C4-2B (cell line): ENCODE measurements around the gene PLA2G4B.

Experiments used
- CTCF ChIP-seq: fragments of 450-650 bp; conservative IDR thresholded peaks from 2 replicates; pipeline ENCODE4 v1.5.1; 2017; ENCODE audit warnings: mild to moderate bottlenecking
- ZFX ChIP-seq: fragments of 450-650 bp; IDR thresholded peaks from 2 replicates; pipeline ENCODE4 v1.6.1; 2017

DNA sequence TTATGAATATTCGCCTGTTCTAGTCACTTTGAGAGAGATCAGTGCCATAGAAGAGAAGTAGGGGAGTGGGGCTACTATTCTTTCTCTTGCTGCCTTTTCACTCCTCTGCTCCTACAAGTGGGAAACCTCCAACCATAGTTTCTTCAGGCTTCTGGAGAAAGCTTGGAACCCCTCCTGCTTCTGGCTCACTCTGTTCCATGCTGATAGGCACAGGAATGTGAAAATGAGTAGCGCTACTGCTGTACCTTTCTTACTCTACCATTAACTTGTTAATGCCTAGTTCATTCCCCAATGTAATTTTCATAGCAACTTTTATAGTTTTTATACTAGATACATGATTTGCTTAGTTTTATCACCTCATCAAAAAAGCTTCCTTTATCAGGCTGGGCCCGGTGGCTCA is 37.5 kb upstream of the PLA2G4B start:
- TF ChIP-seq CTCF (no peak), ZFX (no peak)
